Calu3 (cell line): ENCODE measurements around the gene ERN1. TPM values are rescaled to one million over a fixed set of nuclear protein-coding genes. Genes with fewer than 3 reads are reported as not detected.

Experiments used
- BruUV-seq: library from RNA; stranded (reverse); fragments of 400-500 nt; replicated peaks from 2 replicates; lab custom pipeline; 2021; lab: Mats Ljungman, UMichigan
- CTCF ChIA-PET: fragments of 300-600 bp; sonication (Branson Sonifier 250); formaldehyde crosslinking; loops from one replicate; lab custom pipeline; 2022; ENCODE audit warnings: antibody characterized with exemption; lab: Charles Lee
- DNase-seq: peaks from one replicate; pipeline ENCODE4 v3.0.0; 2022
- H3K27ac Mint-ChIP-seq: one replicate; pipeline ENCODE4 v1.8.0; 2022; ENCODE audit warnings: mixed read lengths; ENCODE audit not compliant: unreplicated experiment
- H3K27me3 Mint-ChIP-seq: one replicate; pipeline ENCODE4 v1.8.0; 2022; ENCODE audit warnings: mixed read lengths; ENCODE audit not compliant: unreplicated experiment
- H3K36me3 Mint-ChIP-seq: one replicate; pipeline ENCODE4 v1.8.0; 2022; ENCODE audit warnings: mild to moderate bottlenecking, moderate library complexity, mixed read lengths; ENCODE audit not compliant: insufficient read depth, unreplicated experiment
- H3K4me1 Mint-ChIP-seq: one replicate; pipeline ENCODE4 v1.8.0; 2022; ENCODE audit warnings: mild to moderate bottlenecking, low read depth, mixed read lengths; ENCODE audit not compliant: unreplicated experiment
- H3K4me3 Mint-ChIP-seq: one replicate; pipeline ENCODE4 v1.8.0; 2022; ENCODE audit warnings: mild to moderate bottlenecking, low read depth, moderate library complexity, mixed read lengths; ENCODE audit not compliant: unreplicated experiment
- H3K9me3 Mint-ChIP-seq: one replicate; pipeline ENCODE4 v1.8.0; 2022; ENCODE audit warnings: low read depth, mixed read lengths; ENCODE audit not compliant: unreplicated experiment
- CTCF ChIP-seq: fragments of 200-600 bp; IDR thresholded peaks from one replicate; pipeline ENCODE4 v1.8.0; 2022; ENCODE audit warnings: antibody characterized with exemption; ENCODE audit not compliant: unreplicated experiment
- intact Hi-C: fragments of 100-400 bp; cut with micrococcal nuclease; formaldehyde crosslinking; loops from one replicate; pipeline ENCODE4 v1.10.0; 2022; ENCODE audit not compliant: unreplicated experiment
- total RNA-seq: library from RNA; stranded (reverse); gene quantifications from 2 replicates; pipeline ENCODE4 v1.2.3, GENCODE V29; 2022

The ERN1 gene
- total RNA-seq, 1 experiment from 2014 or later: 16.5 TPM

GRCh38 chr17:64036198-64036922 lies 93.6 kb downstream of the ERN1 start:
- no peak overlapping the region for H3K27ac Mint-ChIP-seq
- H3K4me3 Mint-ChIP-seq: no peak overlapping the region
- H3K9me3 Mint-ChIP-seq: no peaks in the 10 kb centered on the region
- TF ChIP-seq CTCF: no peak
- DNase-seq: no peak
- H3K36me3 Mint-ChIP-seq: peaks cover 5% of the 10 kb centered on the region
- intact Hi-C loops: no loop called here
- BruUV-seq: no TSS peak
- CTCF ChIA-PET: no interaction called here
- H3K27me3 Mint-ChIP-seq: no peaks in the 10 kb centered on the region
- H3K4me1 Mint-ChIP-seq: no peaks in the 10 kb centered on the region

- intact Hi-C loops: no loop called here
- Mint-ChIP-seq H3K4me3 (no peak overlapping the region), H3K27ac (no peak overlapping the region), H3K27me3 (no peaks in the 10 kb centered on the region), H3K4me1 (no peaks in the 10 kb centered on the region), H3K36me3 (no peaks in the 10 kb centered on the region), H3K9me3 (no peaks in the 10 kb centered on the region)
- no peak for DNase-seq
- TF ChIP-seq CTCF: no peak
- CTCF ChIA-PET: no interaction called here
- no TSS peak for BruUV-seq
These were observed 97.9 kb downstream of the ERN1 start for GRCh38 chr17:64032081-64032480.

GRCh38 chr17:64028874-64029464 lies 101.0 kb downstream of the ERN1 start:
- no TSS peak for BruUV-seq
- peak; percentile 51 for TF ChIP-seq CTCF
- peak; percentile 71 for DNase-seq
- Mint-ChIP-seq H3K27me3 (no peaks in the 10 kb centered on the region), H3K27ac (no peak overlapping the region), H3K4me1 (peaks cover 8% of the 10 kb centered on the region), H3K9me3 (no peaks in the 10 kb centered on the region), H3K36me3 (peaks cover 6% of the 10 kb centered on the region), H3K4me3 (no peak overlapping the region)
- CTCF ChIA-PET: interaction anchor here (0.6 to 4.1 kb wide), 8 partner anchors 13 to 456 kb away, joined by 3 to 78 read pairs (median 3); no protein-coding TSS in a partner anchor
- intact Hi-C loops: loop anchor here (1.0 kb wide), 1 partner anchor 104 kb away; no protein-coding TSS in a partner anchor

- peak; percentile 85 for DNase-seq
- BruUV-seq: no TSS peak
- no peaks in the 10 kb centered on the region for H3K9me3 Mint-ChIP-seq
- H3K27me3 Mint-ChIP-seq: no peaks in the 10 kb centered on the region
- H3K36me3 Mint-ChIP-seq: peaks cover 6% of the 10 kb centered on the region
- intact Hi-C loops: loop anchor here (2.0 kb wide), 1 partner anchor 107 kb away; the partner anchor contains the start of gene GH1
- CTCF ChIA-PET: interaction anchor here (0.6 to 2.2 kb wide), 7 partner anchors 16 to 124 kb away, joined by 3 to 12 read pairs (median 5); partner anchors contain the start of gene GH1
- peak; percentile 92 for TF ChIP-seq CTCF
- H3K27ac Mint-ChIP-seq: peak overlapping the region; percentile 19
- peaks cover 8% of the 10 kb centered on the region for H3K4me1 Mint-ChIP-seq
- H3K4me3 Mint-ChIP-seq: peak overlapping the region; percentile 74
These were observed 104.1 kb downstream of the ERN1 start for GRCh38 chr17:64025732-64026294.
